ENCODE data around the gene SLCO4A1.

DNA sequence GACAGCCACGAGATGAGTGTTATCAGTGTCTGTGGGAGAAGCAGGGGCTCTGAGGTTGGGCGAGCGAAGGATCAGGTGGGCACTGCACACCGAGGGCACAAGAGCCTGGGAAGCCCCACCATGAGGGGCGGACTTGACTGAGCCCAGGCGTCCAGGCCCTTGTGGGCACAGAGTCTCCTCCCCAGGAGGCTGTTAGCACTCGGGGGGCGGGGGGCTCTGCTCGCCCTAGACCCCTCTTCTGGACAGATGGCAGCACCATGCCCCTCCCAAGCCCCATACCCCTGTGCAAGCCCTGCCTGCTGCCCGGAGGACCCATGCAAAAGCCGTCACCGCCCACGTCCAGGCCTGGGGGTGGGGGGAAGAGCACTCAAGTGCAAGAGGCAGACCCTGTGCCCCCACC lies 21.7 kb upstream of the SLCO4A1 start:
- TF ChIP-seq, protein P1, sequence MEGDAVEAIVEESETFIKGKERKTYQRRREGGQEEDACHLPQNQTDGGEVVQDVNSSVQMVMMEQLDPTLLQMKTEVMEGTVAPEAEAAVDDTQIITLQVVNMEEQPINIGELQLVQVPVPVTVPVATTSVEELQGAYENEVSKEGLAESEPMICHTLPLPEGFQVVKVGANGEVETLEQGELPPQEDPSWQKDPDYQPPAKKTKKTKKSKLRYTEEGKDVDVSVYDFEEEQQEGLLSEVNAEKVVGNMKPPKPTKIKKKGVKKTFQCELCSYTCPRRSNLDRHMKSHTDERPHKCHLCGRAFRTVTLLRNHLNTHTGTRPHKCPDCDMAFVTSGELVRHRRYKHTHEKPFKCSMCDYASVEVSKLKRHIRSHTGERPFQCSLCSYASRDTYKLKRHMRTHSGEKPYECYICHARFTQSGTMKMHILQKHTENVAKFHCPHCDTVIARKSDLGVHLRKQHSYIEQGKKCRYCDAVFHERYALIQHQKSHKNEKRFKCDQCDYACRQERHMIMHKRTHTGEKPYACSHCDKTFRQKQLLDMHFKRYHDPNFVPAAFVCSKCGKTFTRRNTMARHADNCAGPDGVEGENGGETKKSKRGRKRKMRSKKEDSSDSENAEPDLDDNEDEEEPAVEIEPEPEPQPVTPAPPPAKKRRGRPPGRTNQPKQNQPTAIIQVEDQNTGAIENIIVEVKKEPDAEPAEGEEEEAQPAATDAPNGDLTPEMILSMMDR (IDR thresholded peaks at IDR 0.05): no peak
- TF ChIP-seq POLR2A (IDR thresholded peaks at IDR 0.05): no peak
